NCI-H345 treated with DMSO at 0.1 percent for 48 hours (cell line): Measurements from ENCODE around the gene GIPC3.
"Not testable (repeated sequence)": the region's sequence is repeated elsewhere in the genome, so short reads cannot be mapped to it uniquely, and the experiment has no call there.

Experiments
- DNase-seq: peaks from one replicate; lab custom pipeline; 2025; ENCODE audit not compliant: unreplicated experiment; lab: John Stamatoyannopoulos, UW

Gene GIPC3

GRCh38 chr19:3550947-3551791 lies 34.1 kb upstream of the GIPC3 start:
- DNase-seq: no peak

DNA sequence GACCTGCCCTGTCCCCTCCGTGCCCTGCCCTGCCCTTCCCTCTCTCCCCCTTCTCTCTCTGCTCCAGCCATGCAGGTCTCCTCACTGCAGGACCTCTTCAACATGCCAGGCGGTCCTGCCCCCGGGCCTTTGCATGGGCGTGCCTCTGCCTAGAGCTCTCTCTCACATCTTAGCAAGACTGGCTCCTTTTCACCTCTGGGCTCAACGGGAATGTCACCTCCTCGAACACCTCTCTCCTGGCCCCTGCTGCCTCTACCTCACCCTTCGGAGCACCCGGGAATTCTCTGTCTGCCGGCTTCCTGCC lies 33.5 kb upstream of the GIPC3 start:
- no peak for DNase-seq

DNA sequence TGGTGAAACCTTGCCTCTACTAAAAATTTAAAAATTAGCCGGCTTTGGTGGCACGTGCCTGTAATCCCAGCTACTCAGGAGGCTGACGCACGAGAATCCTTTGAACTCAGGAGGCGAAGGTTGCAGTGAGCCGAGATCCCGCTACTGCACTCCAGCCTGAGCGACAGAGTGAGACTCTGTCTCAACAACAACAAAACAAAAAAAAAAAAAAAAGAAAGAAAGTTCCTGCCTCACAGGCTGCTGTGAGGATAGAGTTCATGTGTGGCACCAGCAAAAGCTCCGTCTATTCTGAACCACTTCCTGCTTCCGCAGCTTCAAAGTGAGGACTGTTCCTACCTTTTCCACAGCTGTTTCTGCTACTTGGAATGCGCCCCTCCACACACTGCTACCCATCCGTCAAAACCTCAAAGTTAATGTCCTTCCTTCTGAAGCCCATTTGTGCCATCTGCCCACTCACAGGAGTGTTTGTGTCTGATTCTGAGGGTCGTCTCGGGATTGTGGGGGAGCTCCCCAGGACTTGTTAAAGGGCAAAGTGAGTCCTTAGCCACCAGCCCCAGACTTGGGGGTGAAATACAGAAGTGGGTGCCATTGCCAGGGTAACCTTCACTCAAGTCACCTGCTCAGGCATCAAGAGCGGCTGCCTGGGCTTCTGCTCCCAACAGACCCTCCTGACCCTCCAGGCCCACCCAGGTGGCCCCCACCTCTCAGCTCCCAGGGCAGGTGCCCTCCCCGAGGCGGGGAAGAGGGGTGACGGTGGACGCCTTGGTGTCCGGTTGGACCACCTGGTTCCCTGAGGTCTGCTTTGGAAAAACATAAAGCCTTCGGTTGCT lies 30.8 kb upstream of the GIPC3 start:
- DNase-seq: no peak

GRCh38 chr19:3555653-3556422 lies 29.4 kb upstream of the GIPC3 start:
- DNase-seq: no peak

GRCh38 chr19:3556423-3556977 lies 28.8 kb upstream of the GIPC3 start:
- no peak for DNase-seq

DNA sequence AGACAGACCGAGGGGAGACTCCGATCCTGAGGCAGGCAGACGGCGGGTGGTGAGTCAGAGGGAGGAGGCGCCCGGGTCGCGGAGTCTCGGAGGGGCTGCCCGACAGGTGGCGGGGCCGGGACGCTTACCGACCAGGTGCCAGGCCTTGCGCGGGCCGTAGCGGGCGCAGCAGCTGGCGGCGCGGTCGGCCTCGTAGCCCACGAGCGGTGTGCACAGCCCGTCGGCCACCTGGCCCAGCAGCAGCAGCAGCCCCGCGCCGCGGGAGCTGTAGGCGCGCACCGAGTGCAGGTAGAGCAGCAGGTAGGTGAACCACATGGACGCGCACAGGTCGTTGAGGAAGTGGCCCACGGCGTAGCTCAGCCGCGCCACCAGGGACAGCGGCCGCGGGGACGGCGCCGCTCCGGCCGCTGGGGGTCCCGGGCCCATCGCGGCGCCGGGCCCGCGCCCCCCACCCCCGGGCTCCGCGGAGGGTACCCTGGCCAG lies 28.3 kb upstream of the GIPC3 start:
- no peak for DNase-seq

GRCh38 chr19:3557461-3558248 lies 27.6 kb upstream of the GIPC3 start, which contains the start of gene MFSD12:
TSS of gene MFSD12 (minus strand) at chr19:3557586. CDS start at chr19:3557403, 183 bp downstream.
- DNase-seq: peak; percentile 93

- no peak for DNase-seq
Observed at GRCh38 chr19:3563709-3564524, 21.4 kb upstream of the GIPC3 start.

DNA sequence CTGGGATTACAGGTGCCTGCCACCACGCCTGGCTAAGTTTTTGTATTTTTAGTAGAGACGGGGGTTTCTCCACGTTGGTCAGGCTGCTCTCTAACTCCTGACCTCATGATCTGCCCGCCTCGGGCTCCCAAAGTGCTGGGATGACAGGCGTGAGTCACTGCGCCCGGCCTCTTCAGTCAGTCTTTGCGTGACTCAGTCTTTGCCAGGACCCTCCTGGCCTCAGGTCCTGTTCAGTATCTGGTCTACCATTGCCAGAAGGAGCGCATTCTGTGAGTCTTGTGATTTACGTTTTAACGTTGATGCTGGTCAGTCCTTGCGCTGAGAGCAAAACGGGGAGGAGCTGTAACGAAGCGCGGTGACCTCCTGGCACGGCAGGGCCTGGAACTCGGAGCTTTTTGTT lies 20.1 kb upstream of the GIPC3 start:
- DNase-seq: no peak

- DNase-seq: not testable (repeated sequence)
Observed at GRCh38 chr19:3570042-3570441, 15.2 kb upstream of the GIPC3 start.

DNA sequence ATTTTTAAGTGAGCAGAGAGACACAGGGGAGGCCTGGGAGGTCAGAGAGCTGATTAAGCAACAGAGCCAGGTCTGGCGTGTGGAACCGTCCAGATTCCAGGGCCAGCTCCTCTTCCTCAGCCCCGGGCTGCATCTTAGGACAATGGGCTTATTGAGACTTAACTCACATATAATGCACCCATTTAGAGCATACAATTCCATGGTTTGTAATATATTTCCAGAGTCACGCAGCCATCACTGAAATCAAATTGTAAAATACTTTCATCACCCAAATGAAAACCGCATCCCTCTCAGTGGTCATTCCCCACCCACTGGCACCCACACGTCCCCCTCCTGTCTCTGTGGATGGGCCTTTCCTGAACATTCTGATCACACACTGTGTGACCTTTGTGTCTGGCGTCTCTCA lies 14.7 kb upstream of the GIPC3 start:
- DNase-seq: no peak

DNA sequence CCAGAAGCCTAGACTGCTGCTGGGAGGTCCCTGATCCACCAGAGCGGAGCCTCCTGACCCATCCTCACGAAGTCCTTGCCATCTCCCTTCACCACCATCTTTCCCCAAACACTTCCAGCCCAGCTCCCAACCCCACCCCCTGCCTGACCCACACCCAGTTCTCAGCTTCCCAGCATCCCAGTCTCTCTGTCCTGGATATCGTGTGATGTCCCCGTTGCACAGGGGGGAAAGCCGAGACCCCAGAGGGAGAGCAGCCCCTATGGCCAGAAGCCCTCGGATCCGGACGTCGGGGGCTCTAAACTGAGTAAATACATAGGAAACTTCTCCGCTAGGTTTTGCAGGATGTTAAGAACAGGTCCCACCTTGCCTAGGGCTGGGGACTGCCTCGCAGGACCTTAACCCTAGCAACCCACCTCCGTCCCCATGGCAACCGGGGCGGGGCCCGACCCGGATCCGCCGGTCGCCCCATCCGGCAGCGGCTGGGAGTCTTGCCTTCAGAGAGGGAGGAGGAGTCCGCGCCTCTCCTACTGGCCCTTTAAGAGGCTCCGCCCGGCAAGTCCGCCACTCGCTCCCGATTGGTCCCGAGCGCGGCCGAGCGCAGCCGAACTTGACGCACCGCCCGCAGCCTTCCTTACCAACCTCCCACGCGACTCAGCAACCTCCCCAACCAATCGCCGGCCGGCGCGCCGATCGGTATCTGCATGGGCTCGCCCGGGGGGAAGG lies 13.0 kb upstream of the GIPC3 start:
- peak; percentile 97 for DNase-seq

DNA sequence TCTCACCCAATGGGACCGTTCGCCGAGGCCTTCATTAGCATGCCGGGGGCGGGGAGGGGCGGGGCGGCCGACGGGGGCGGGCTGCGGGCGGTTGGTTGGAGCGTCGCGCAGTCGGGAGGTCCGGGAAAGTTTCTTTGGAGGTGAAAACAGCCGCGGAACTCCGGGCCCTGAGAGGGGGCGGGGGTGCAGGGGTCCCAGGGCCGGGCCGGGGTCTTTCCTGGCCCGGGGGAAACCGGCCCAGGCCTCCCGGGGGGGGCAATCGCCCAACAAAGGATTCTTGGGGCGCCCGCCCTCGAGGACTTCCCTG lies 12.5 kb upstream of the GIPC3 start, which contains the start of gene HMG20B:
HMG20B (plus strand) TSS at position 90 of the 307 bp plus-strand sequence. CDS start 366 bp downstream, outside the sequence.
- no peak for DNase-seq

DNA sequence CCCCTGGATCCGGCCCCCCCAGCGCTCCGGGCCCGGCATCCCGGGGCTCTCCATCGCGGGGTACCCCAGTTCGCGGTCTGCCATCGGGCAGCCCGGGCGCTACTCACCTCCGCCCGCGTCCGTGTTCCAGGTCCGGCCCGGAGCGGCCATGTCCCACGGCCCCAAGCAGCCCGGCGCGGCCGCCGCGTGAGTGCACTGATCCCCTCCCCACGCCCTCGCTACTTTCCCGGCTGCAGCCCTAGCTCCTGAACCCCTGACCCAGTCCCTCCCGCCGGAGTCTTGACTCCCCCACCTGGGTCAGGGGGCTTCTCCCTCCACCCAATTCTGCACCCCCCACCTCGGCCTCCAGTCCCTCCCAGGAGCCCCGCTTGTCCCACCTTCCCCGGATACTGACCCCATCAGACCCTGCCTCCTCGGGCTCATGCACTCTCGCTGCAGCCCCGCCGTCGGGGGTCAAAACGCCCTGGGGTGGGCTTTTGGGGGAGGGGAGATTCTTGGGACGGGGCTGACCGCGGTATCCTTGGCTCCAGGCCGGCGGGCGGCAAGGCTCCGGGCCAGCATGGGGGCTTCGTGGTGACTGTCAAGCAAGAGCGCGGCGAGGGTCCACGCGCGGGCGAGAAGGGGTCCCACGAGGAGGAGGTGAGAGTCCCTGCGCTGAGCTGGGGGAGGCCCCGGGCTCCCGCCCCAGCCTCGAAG lies 12.0 kb upstream of the GIPC3 start:
- DNase-seq: no peak

GRCh38 chr19:3573858-3574637 lies 11.2 kb upstream of the GIPC3 start:
- peak; percentile 92 for DNase-seq

GRCh38 chr19:3575260-3575741 lies 10.0 kb upstream of the GIPC3 start:
- no peak for DNase-seq

DNA sequence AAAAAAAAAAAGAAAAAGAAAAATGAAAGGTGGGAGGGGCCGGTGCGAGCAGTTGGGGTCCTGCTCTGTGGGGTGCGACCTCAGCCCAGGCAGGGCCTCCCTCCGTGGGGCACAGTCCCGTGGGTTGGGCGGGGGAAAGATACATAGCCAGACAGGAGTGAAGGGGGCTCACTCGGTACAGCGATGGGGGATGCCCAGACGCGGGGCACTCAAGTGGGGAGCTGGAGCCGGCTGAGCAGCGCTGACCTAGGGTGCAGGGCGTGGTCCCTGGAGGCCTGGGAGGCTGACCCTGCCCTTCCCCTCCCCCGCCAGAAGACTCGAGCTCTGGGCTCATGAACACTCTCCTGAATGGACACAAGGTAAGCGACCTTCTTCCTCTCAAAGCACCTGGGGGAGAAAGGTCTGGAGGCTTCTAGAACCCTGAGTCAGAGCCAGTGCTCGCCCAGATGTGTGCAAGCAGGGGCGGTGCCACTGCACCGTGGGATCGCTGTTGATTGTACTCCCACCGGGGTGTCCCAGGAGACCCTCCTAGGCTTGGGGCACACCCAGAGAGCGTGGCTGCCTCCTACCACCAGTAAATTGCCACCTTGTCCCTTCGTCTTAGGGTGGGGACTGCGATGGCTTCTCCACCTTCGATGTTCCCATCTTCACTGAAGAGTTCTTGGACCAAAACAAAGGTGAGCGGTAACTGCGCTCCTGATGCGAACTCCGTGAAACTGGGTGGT lies 9.2 kb upstream of the GIPC3 start:
- DNase-seq: no peak
